GM10266 (cell line): ENCODE results near the gene TEX22.

Experiments used
- DNase-seq: peaks from one replicate; pipeline ENCODE4 v3.0.0; 2012; ENCODE audit errors: extremely low spot score
- TF ChIP-seq, protein P1 (sequence below): IDR thresholded peaks from 2 replicates; pipeline ENCODE4 v1.5.1; 2012; ENCODE audit warnings: mild to moderate bottlenecking, low read depth; ENCODE audit not compliant: control insufficient read depth, insufficient read depth; ENCODE audit errors: missing control alignments

Gene TEX22

DNA sequence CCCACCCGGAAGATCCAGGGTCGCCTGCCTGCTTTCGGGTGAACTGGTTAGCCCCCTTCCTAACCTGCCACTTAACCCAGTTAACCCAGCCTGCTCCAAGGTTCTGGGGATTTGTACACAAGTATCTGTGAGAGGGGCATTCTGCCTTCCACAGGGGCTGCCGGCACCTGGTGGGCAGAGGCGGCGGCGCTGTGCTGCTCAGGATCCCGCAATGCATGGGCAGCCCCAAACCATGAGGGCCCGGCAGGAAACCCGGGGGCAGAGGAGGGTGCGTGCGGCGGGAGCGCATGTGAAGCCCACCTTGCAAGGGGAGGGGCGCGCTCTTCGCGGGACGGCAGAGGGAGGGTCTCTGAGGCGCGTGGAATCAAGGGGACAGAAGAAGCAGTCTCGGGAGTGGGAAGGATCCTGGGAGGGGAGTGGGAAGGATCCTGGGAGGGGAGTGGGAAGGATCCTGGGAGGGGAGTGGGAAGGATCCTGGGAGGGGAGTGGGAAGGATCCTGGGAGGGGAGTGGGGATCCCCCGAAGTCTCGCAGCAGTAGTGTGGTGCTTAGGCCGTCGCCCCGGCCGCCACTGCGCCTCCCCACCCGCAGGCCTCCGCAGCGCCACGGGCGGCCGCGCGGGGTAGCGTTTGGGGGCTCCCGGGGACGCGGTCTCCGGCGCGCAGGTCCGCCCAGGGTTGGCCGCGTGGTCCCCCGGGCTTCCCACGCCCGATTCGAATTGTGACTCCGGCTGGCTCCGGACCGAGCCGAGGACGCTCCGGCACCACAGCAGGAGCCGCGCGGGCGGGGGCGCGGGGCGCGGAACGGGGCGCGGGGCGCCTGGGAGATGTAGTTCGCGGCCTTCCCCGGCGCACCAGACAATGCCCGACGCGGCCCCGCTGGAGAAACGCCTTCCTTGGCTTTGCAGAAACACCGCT, 16.4 kb downstream of the TEX22 start:
- DNase-seq, result peak; percentile 92
- TF ChIP-seq, protein P1, sequence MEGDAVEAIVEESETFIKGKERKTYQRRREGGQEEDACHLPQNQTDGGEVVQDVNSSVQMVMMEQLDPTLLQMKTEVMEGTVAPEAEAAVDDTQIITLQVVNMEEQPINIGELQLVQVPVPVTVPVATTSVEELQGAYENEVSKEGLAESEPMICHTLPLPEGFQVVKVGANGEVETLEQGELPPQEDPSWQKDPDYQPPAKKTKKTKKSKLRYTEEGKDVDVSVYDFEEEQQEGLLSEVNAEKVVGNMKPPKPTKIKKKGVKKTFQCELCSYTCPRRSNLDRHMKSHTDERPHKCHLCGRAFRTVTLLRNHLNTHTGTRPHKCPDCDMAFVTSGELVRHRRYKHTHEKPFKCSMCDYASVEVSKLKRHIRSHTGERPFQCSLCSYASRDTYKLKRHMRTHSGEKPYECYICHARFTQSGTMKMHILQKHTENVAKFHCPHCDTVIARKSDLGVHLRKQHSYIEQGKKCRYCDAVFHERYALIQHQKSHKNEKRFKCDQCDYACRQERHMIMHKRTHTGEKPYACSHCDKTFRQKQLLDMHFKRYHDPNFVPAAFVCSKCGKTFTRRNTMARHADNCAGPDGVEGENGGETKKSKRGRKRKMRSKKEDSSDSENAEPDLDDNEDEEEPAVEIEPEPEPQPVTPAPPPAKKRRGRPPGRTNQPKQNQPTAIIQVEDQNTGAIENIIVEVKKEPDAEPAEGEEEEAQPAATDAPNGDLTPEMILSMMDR, result peak; percentile 71

DNA sequence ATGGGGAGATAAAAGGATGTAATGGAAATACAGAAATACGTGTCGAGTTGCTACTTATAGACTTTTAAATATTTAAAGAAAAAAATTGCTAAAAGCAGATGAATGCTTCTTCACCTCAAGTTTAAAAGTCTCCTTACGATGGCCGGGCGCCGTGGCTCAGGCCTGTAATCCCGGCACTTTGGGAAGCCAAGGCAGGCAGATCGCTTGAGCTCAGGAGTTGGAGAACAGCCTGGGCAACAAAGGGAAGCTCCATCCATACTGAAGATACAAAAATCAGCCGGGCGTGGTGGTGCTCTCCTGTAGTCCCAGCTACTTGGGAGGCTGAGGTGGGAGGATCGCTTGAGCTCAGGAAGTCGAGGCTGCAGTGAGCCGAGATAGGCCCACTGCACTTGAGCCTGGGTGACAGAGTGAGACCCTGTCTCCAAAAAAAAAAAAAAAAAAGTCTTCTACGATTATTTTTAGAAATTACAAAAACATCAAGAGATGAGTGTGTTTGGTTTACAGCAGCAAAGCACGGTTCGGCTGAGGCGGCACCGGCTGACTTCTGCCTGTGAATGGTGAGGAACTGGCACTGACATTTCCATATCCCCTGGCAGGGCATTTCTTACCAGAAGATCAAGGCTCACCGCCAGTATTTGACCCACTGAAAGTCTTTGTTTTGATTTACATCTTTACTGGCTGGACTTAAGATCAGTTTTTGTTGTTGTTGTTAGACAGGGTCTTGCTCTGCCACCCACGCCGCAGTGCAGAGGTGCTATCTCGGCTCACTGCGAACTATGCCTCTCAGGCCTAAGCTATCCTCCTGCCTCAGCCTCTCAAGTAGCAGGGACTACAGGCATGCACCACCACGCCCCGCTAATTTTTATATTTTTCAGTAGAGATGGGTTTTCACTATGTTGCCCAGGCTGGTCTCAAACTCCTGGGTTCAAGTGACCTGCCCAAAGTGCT, 17.4 kb downstream of the TEX22 start:
- TF ChIP-seq, protein P1, result no peak

DNA sequence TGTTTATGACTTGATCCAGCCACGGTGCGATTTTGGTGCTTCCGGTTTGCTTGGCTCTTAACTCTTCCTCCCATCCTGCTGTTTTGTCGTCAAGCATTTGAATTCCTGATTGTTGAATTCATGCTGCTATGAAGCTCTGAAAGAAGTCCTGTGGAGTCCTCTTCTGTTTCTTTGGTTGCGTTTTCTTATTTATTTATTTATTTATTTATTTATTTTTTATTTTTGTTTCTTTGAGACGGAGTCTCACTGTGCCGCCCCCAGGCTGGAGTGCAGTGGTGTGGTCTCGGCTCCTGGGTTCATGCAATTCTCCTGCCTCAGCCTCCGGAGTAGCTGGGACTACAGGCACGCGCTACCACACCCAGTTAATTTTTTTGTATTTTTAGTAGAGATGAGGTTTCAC, 18.3 kb downstream of the TEX22 start:
- TF ChIP-seq, protein P1, result no peak
- DNase-seq, result no peak

More for the DNA sequence above, 17.4 kb downstream of the TEX22 start:
- DNase-seq, result no peak

DNA sequence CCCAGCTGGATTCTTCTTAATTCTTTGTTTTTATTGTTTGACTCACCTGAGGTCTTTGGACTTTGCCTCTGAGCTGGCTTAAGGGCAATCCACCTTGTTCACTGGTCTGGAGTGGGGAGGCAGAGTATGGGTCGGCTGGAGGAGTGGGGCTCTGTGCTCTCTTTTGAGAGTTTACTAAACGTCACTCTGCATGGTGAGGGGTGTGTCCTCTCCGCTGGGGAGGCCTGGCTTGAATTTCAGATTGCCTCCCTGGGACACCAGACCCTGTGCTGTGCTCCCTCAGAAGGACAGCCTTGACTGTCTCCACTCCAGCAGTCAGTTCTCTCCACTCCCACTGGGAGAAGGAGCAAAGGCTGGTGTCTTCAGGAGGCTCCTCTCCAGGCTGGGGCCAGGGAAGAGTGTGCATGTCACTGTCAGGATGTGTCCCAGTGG, 19.4 kb downstream of the TEX22 start:
- no peak for DNase-seq
- TF ChIP-seq, protein P1, result no peak

DNA sequence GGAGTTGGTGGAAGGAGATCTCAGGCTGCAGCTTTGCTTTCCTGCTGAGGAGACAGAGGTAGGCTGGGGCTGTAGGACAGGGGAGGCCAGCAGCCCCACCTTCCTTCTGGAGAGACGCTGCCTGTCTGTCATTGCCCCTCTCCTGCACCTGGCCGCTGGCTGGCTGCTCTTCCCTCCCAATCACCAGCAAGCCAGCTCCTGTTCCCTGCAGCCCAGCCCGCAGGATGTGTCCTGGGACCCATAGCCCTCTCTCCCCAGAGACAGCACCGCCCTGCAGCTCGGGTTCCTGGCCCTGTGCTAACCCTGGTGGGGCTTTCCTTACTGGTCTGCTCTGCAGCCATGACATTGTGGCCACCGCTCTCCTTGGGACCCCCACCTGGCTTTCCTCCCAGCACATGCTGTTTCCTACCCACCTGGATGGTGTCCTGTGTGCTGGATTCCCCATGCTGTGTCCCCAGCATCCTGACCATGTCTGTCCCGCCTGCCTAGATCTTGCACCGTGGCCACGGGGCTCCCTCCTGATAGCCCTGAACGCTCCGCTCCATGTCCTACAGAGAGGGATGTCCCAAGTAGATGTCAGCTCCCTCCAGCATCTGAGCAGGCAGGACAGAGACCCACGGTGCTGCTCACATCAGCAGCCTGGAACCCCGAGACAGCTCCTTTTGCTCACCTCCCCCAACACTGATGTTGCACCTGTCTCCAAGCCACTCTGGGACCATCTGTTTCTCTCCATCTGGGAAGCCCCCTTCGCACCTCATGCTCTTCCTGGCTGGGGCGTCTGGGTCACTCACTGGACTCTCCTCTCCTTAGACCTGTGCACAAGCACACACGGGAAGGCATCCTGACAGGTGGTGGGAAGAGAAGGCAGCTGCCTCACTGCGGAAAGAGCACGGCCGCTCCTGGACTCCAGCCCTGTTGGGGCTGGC, 20.2 kb downstream of the TEX22 start:
- no peak for DNase-seq
- TF ChIP-seq, protein P1, result no peak

DNA sequence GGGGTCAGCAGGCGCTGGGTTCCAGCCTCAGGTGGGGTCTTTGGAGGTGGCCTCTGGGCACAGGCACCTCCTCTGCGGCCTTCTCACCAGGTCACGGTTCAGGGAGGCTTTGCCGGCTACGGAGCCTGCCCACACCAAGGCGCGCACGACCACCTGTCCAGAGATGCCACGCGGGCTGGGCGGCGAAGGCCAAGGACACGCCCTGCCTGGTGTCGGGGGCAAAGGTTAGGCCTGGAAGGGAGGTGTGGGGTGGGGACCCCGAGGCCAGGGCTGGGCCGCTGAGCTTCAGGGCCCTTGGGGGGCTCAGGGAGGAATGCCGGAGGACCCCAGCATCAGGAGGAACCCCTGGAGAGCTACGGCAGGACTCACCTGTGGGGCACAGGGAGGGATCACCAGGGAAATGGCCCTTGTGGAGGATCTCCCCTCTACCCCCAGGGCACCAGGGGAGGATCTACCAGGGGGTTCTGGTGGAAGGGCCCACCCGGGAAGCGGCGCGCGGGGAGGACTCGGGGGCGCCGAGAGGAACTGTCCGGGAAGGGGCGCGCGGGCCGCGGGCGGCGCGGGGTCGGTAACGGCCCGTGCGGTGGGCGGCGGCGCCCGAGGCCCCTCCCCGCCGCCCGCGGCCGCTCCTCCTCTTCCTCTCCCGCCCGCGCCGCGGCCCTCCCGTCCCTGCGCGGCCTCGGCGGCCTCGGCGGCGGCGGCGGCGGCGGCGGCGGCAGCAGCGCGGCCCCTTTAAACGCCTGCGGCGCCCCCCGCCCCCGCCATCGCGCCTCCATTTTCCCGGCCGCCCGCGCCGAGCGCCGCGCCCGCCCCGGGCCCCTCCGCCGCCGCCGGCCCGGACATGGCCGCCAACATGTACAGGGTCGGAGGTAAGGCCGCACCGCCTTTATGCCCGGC, 21.1 kb downstream of the TEX22 start, which contains the start of gene MTA1:
TSS of gene MTA1 (plus strand) at position 633 of the 897 bp plus-strand sequence. CDS start at position 842, 209 bp downstream.
- DNase-seq, result peak; percentile 95
- TF ChIP-seq, protein P1, result no peak
